NT2/D1 (cell line): ENCODE measurements around the gene MALRD1.

Source experiments
- SUZ12 ChIP-seq: IDR thresholded peaks from 2 replicates; pipeline ENCODE4 v1.6.1; 2011; ENCODE audit not compliant: insufficient read length, insufficient read depth; ENCODE audit errors: extremely low read depth
- YY1 ChIP-seq: IDR thresholded peaks from 2 replicates; pipeline ENCODE4 v1.6.1; 2011; ENCODE audit not compliant: insufficient read length, insufficient read depth
- ZNF274 ChIP-seq: IDR thresholded peaks from 2 replicates; pipeline ENCODE4 v1.6.1; 2011; ENCODE audit warnings: mild to moderate bottlenecking, low read depth, low read length

DNA sequence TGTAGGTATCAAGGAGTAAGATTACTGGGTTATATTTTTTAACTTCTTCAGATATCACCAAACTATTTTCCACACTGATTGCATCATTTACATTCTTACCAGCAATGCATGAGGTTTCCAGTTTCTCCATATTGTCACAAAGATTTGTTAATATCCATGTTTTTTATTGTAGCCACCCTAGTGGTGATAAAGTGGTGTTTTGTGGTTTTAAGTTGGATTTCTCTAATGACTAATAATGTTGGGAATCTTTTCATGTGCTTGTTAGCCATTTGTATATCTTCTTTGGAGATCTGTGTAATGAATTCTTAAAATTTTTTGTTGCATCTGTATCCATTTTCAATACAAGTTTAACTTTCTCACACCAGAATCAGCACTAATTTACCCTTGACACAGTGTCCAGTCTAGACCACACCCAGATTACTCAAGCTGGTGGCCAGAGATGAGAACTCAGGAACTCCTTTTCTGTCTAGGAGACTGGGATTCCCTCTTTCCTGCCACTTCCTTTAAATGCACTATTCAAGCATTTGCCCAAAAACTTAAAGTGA, 700.7 kb downstream of the MALRD1 start:
- TF ChIP-seq YY1: no peak
- no peak for TF ChIP-seq ZNF274
- no peak for TF ChIP-seq SUZ12
